Adipose tissue (tissue), 3 donors: ENCODE results near the gene FGF7. TPM values are rescaled to one million over a fixed set of nuclear protein-coding genes. Genes with fewer than 3 reads are reported as not detected.
"Not testable (repeated sequence)": the region's sequence is repeated elsewhere in the genome, so short reads cannot be mapped to it uniquely, and the experiment has no call there.

Source experiments
- H3K27ac ChIP-seq: one replicate; pipeline ENCODE4 v1.5.1; 2013; ENCODE audit warnings: low read depth, low read length
- WGBS, 3 donors: extraction: QIAGEN DNeasy Blood & Tissue Kit; methylation state at CpG; one replicate each; pipeline ENCODE4 v1.1.7; 2013; 5-methylcytosine and 5-hydroxymethylcytosine counted together
- polyA plus RNA-seq, 3 donors: library from polyadenylated mRNA; stranded (reverse); fragments of 200-250 nt; gene quantifications; one replicate each; pipeline ENCODE4 v1.2.3, GENCODE V29; 2013
- donor health status: healthy with polysubstance abuse.
- donor health status: Bipolar disorder and iron deficiency.
- donor health status: healthy.

FGF7 gene
- polyA plus RNA-seq, 3 donors: 3.1 to 117 (median 82.1) TPM

- H3K27ac ChIP-seq: no peak overlapping the region
- whole genome bisulfite sequencing, 3 donors: 24 to 77% (median 72%) methylated on average over 1 of the region's 1 CpG
These were observed 12.1 kb downstream of the FGF7 start for GRCh38 chr15:49435174-49435573.

- no peak overlapping the region for H3K27ac ChIP-seq
- WGBS, 3 donors: 67 to 85% (median 78%) methylated on average over 2 of the region's 2 CpGs
These were observed 13.7 kb downstream of the FGF7 start for GRCh38 chr15:49436751-49437150.

GRCh38 chr15:49438962-49439631 is 16.1 kb downstream of the FGF7 start:
- H3K27ac ChIP-seq: no peak overlapping the region
- WGBS, 3 donors: 32 to 66% (median 36%) methylated on average over 6 of the region's 6 CpGs

GRCh38 chr15:49439678-49440395 is 16.8 kb downstream of the FGF7 start:
- WGBS, 3 donors: 43 to 70% (median 47%) methylated on average over 5 of the region's 5 CpGs

GRCh38 chr15:49441356-49441755 is 18.3 kb downstream of the FGF7 start:
- H3K27ac ChIP-seq: no peak overlapping the region

More at GRCh38 chr15:49439678-49440395, 16.8 kb downstream of the FGF7 start:
- H3K27ac ChIP-seq: no peak overlapping the region

GRCh38 chr15:49441816-49442215 is 18.8 kb downstream of the FGF7 start:
- H3K27ac ChIP-seq: no peak overlapping the region
- 94 to 95% (median 94%) methylated on average over 1 of the region's 1 CpG for WGBS, 3 donors

GRCh38 chr15:49452595-49452994 is 29.6 kb downstream of the FGF7 start:
- 75 to 90% (median 88%) methylated on average over 1 of the region's 1 CpG for WGBS, 3 donors
- H3K27ac ChIP-seq: no peak overlapping the region

- no peak overlapping the region for H3K27ac ChIP-seq
These were observed 33.1 kb downstream of the FGF7 start for GRCh38 chr15:49456166-49456565.

GRCh38 chr15:49458145-49458544 is 35.1 kb downstream of the FGF7 start:
- WGBS, 3 donors: 39 to 55% (median 40%) methylated on average over 2 of the region's 2 CpGs
- H3K27ac ChIP-seq: no peak overlapping the region

GRCh38 chr15:49460411-49460941 is 37.4 kb downstream of the FGF7 start:
- no peak overlapping the region for H3K27ac ChIP-seq

GRCh38 chr15:49462232-49462844 is 39.3 kb downstream of the FGF7 start:
- 23 to 72% (median 25%) methylated on average over 2 of the region's 2 CpGs for WGBS, 3 donors

More at GRCh38 chr15:49460411-49460941, 37.4 kb downstream of the FGF7 start:
- 57 to 72% (median 63%) methylated on average over 2 of the region's 2 CpGs for WGBS, 3 donors

GRCh38 chr15:49464522-49464921 is 41.5 kb downstream of the FGF7 start:
- no peak overlapping the region for H3K27ac ChIP-seq
- WGBS, 3 donors: 68 to 83% (median 75%) methylated on average over 3 of the region's 3 CpGs

More at GRCh38 chr15:49462232-49462844, 39.3 kb downstream of the FGF7 start:
- no peak overlapping the region for H3K27ac ChIP-seq

- no peak overlapping the region for H3K27ac ChIP-seq
- 72 to 90% (median 80%) methylated on average over 1 of the region's 1 CpG for WGBS, 3 donors
These were observed 43.1 kb downstream of the FGF7 start for GRCh38 chr15:49466119-49466518.

GRCh38 chr15:49467746-49468480 is 44.9 kb downstream of the FGF7 start:
- H3K27ac ChIP-seq: no peak overlapping the region
- 52 to 65% (median 62%) methylated on average over 3 of the region's 3 CpGs for WGBS, 3 donors

GRCh38 chr15:49468481-49468839 is 45.4 kb downstream of the FGF7 start:
- no peak overlapping the region for H3K27ac ChIP-seq
- 48 to 68% (median 57%) methylated on average over 2 of the region's 2 CpGs for WGBS, 3 donors

- H3K27ac ChIP-seq: not testable (repeated sequence)
- WGBS, 3 donors: 80 to 93% (median 91%) methylated on average over 4 of the region's 4 CpGs
These were observed 48.2 kb downstream of the FGF7 start for GRCh38 chr15:49471248-49471647.

GRCh38 chr15:49471733-49472132 is 48.7 kb downstream of the FGF7 start:
- 19 to 44% (median 34%) methylated on average over 4 of the region's 4 CpGs for WGBS, 3 donors
- H3K27ac ChIP-seq: no peak overlapping the region

- H3K27ac ChIP-seq: no peak overlapping the region
These were observed 49.3 kb downstream of the FGF7 start for GRCh38 chr15:49472338-49472737.

GRCh38 chr15:49473031-49473430 is 50.0 kb downstream of the FGF7 start:
- 71 to 75% (median 71%) methylated on average over 1 of the region's 1 CpG for WGBS, 3 donors

More at GRCh38 chr15:49472338-49472737, 49.3 kb downstream of the FGF7 start:
- whole genome bisulfite sequencing, 3 donors: 92 to 100% (median 95%) methylated on average over 2 of the region's 2 CpGs

More at GRCh38 chr15:49473031-49473430, 50.0 kb downstream of the FGF7 start:
- no peak overlapping the region for H3K27ac ChIP-seq
